ENCODE measurements around the gene U2AF1L4. TPM values are rescaled to one million over a fixed set of nuclear protein-coding genes. Genes with fewer than 3 reads are reported as not detected.
A peak's percentile ranks its signal among the peaks of the same experiment; 100 is the strongest.

Gene U2AF1L4
- total RNA-seq, 3 donors from 2014 or later (not counting 1 experiment from before 2014, with no cell fraction given), result 63.7 to 78.2 (median 73.0) TPM

DNA sequence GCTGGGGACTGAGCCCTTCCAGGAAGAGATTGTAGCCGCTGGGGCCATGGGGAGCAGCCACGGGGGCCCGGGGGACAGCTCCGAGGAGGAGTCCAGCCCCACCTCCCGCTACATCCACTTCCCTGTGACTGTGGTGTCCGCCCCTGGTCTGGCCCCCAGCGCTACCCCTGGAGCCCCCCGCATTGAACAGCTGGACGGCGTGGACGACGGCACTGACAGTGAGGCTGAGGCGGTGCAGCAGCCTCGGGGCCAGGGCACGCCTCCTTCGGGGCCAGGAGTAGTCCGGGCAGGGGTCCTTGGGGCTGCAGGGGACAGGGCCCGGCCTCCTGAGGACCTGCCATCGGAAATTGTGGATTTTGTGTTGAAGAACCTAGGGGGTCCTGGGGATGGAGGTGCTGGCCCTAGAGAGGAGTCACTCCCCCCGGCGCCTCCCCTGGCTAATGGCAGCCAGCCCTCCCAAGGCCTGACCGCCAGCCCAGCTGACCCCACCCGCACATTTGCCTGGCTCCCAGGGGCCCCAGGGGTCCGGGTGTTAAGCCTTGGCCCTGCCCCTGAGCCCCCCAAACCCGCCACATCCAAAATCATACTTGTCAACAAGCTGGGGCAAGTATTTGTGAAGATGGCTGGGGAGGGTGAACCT, 12.6 kb downstream of the U2AF1L4 start:
- DNase-seq (no peak), ATAC-seq (no peak)
- Histone ChIP-seq H3K27me3 (ENCODE audit: control insufficient read depth, insufficient read depth, low read length) (no peaks in the 10 kb centered on the region), H3K4me1 (ENCODE audit: control insufficient read depth, insufficient read depth, low read length) (no peaks in the 10 kb centered on the region), H3K27ac (ENCODE audit: low read length) (no peak overlapping the region), H3K9me3 (ENCODE audit: control insufficient read depth, insufficient read depth, low read length) (no peaks in the 10 kb centered on the region), H3K36me3 (ENCODE audit: control insufficient read depth, insufficient read depth, low read length) (peaks cover 82% of the 10 kb centered on the region), H3K4me3 (ENCODE audit: low read length) (no peak overlapping the region)
- Mint-ChIP-seq H3K9me3 (no peaks in the 10 kb centered on the region), H3K36me3 (no peaks in the 10 kb centered on the region), H3K4me1 (peaks cover 6 to 22% of the 10 kb centered on the region in 2 donors), H3K27me3 (ENCODE audit: low read depth in 2 of 2) (no peaks in the 10 kb centered on the region), H3K4me3 (no peak overlapping the region), H3K27ac (no peak overlapping the region)
- intact Hi-C loops (cut with micrococcal nuclease), result no loop called here
- TF ChIP-seq, protein P1, sequence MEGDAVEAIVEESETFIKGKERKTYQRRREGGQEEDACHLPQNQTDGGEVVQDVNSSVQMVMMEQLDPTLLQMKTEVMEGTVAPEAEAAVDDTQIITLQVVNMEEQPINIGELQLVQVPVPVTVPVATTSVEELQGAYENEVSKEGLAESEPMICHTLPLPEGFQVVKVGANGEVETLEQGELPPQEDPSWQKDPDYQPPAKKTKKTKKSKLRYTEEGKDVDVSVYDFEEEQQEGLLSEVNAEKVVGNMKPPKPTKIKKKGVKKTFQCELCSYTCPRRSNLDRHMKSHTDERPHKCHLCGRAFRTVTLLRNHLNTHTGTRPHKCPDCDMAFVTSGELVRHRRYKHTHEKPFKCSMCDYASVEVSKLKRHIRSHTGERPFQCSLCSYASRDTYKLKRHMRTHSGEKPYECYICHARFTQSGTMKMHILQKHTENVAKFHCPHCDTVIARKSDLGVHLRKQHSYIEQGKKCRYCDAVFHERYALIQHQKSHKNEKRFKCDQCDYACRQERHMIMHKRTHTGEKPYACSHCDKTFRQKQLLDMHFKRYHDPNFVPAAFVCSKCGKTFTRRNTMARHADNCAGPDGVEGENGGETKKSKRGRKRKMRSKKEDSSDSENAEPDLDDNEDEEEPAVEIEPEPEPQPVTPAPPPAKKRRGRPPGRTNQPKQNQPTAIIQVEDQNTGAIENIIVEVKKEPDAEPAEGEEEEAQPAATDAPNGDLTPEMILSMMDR (IDR thresholded peaks at IDR 0.05), result no peak
- 97% methylated on average over 24 of the region's 25 CpGs for WGBS (ENCODE audit: insufficient coverage)

DNA sequence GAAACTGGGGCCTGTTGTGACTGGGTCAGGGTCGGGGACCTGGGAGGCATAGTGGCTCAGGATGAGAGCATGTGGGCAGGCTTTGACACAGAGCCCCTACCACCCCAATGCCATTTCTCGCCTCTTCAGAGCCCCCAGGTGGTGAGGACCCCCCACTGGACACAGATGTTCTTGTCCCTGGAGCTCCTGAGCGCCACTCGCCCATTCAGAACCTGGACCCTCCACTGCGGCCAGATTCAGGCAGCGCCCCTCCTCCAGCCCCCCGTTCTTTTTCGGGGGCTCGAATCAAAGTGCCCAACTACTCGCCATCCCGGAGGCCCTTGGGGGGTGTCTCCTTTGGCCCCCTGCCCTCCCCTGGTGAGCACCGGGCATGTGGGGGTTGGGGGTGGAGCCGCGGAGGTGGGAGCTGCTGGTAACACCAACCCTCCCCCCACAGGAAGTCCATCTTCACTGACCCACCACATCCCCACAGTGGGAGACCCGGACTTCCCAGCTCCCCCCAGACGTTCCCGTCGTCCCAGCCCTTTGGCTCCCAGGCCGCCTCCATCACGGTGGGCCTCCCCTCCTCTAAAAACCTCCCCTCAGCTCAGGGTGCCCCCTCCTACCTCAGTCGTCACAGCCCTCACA, 13.3 kb downstream of the U2AF1L4 start:
- no peaks in the 10 kb centered on the region for H3K9me3 ChIP-seq (ENCODE audit: control insufficient read depth, insufficient read depth, low read length)
- peaks cover 82% of the 10 kb centered on the region for H3K36me3 ChIP-seq (ENCODE audit: control insufficient read depth, insufficient read depth, low read length)
- no peaks in the 10 kb centered on the region for H3K27me3 Mint-ChIP-seq (ENCODE audit: low read depth in 2 of 2)
- H3K4me3 ChIP-seq (ENCODE audit: low read length), result no peak overlapping the region
- peaks cover 6 to 22% of the 10 kb centered on the region in 2 donors for H3K4me1 Mint-ChIP-seq
- intact Hi-C loops (cut with micrococcal nuclease), result no loop called here
- no peak overlapping the region for H3K27ac Mint-ChIP-seq
- no peak overlapping the region for H3K4me3 Mint-ChIP-seq
- no peak overlapping the region for H3K27ac ChIP-seq (ENCODE audit: low read length)
- no peaks in the 10 kb centered on the region for H3K4me1 ChIP-seq (ENCODE audit: control insufficient read depth, insufficient read depth, low read length)
- no peaks in the 10 kb centered on the region for H3K27me3 ChIP-seq (ENCODE audit: control insufficient read depth, insufficient read depth, low read length)
- TF ChIP-seq, protein P1 (IDR thresholded peaks at IDR 0.05), result no peak
- ATAC-seq, result no peak
- no peaks in the 10 kb centered on the region for H3K9me3 Mint-ChIP-seq
- 95% methylated on average over 20 of the region's 21 CpGs for WGBS (ENCODE audit: insufficient coverage)
- no peak for DNase-seq
- H3K36me3 Mint-ChIP-seq, result no peaks in the 10 kb centered on the region

DNA sequence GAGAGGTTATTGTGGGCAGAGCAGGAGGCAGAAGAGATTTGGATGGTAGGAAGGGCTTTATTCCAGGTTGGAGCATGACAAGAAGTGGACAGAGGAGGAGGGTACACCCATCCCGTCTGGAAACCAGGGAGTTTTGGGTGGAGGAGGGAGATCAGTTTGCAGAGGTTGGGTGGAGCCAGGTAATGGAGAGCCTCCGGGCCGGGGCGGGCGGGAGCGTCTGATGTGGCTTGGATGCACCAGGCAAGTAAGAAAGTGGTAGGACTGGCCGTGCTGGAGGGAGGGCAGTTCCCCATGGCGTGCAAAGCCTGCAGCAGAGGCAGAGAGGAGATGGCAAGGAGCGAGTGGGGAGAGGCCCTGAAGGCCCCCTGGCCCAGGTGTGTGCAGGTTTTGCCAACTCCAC, 13.9 kb downstream of the U2AF1L4 start:
- intact Hi-C loops (cut with micrococcal nuclease), result no loop called here
- no peak overlapping the region for H3K4me3 ChIP-seq (ENCODE audit: low read length)
- ATAC-seq (no peak), DNase-seq (no peak)
- H3K4me1 ChIP-seq (ENCODE audit: control insufficient read depth, insufficient read depth, low read length), result no peaks in the 10 kb centered on the region
- H3K27ac ChIP-seq (ENCODE audit: low read length), result no peak overlapping the region
- H3K36me3 ChIP-seq (ENCODE audit: control insufficient read depth, insufficient read depth, low read length), result peaks cover 81% of the 10 kb centered on the region
- H3K4me1 Mint-ChIP-seq, result peaks cover 6 to 19% of the 10 kb centered on the region in 2 donors
- TF ChIP-seq, protein P1 (IDR thresholded peaks at IDR 0.05), result no peak
- H3K36me3 Mint-ChIP-seq, result no peaks in the 10 kb centered on the region
- H3K27me3 ChIP-seq (ENCODE audit: control insufficient read depth, insufficient read depth, low read length), result no peaks in the 10 kb centered on the region
- no peaks in the 10 kb centered on the region for H3K9me3 Mint-ChIP-seq
- H3K27ac Mint-ChIP-seq, result peak overlapping the region in 1 of 2 donors; percentile 51
- no peak overlapping the region for H3K4me3 Mint-ChIP-seq
- no peaks in the 10 kb centered on the region for H3K9me3 ChIP-seq (ENCODE audit: control insufficient read depth, insufficient read depth, low read length)
- H3K27me3 Mint-ChIP-seq (ENCODE audit: low read depth in 2 of 2), result no peaks in the 10 kb centered on the region
- WGBS (ENCODE audit: insufficient coverage), result 94% methylated on average over 9 of the region's 9 CpGs

All from natural killer cell (primary cell).